ENCODE results near the gene ABLIM2. TPM values are rescaled to one million over a fixed set of nuclear protein-coding genes. Genes with fewer than 3 reads are reported as not detected.

ABLIM2 gene
- total and polyA plus RNA-seq, 10 of the 15 experiments (the other 5 are each of a cell fraction or from before 2014, with no cell fraction given) = 0.03 to 0.15 (median 0.05) TPM; not detected in 7

DNA sequence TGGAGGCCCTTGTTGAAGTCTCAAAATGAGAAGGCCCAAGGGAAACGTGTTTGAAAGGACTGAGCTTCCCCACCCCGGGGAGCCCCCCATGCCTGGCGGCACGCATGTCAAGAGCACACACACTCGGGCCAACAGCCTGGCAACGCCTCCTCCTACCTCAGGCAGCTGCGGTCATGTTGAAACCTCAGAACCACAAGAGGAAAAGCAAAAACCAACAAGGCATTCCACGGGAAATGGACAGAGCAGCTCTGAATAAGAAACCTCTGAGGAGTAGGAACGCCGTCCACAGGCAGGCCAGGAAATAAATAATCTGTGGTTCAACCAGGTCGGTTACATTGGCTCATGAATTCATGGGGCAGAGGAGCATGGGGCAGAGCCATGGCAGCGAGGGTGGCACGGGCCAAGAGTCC is 123.2 kb downstream of the ABLIM2 start:
- ChIA-PET SMC1A (ENCODE audit: uncharacterized antibody, unreplicated experiment) (interaction anchor here (1.2 kb wide), 1 partner anchor 157 kb away, joined by 3 read pairs; no protein-coding TSS in a partner anchor), RAD21 (ENCODE audit: unreplicated experiment) (no interaction called here), CTCF (interaction anchor here (0.6 kb wide), 1 partner anchor 72 kb away, joined by 3 read pairs; no protein-coding TSS in a partner anchor), POLR2A (no interaction called here)
- H4K20me1 ChIP-seq (ENCODE audit: control insufficient read depth, insufficient read depth) = no peaks in the 10 kb centered on the region
- H3K36me3 ChIP-seq (ENCODE audit: control insufficient read depth in 2 of 2, insufficient read depth in 2 of 2, low read length in 1 of 2) = no peaks in the 10 kb centered on the region
- WGBS (ENCODE audit: insufficient coverage, insufficient replicate concordance, low lambda C conversion rate, missing lambda C conversion rate) = under 1% methylated on average over 13 of the region's 13 CpGs
- in situ Hi-C loops (cut with MboI) = no loop called here
- no peak overlapping the region for H2AFZ ChIP-seq (ENCODE audit: control insufficient read depth, low read depth, low read length)
- H3K9me3 ChIP-seq (replicated peaks; ENCODE audit: control insufficient read depth, insufficient read depth, low read length) = no peaks in the 10 kb centered on the region
- BruUV-seq (replicated peaks) = no TSS peak
- H3K27ac ChIP-seq (ENCODE audit: control insufficient read depth, insufficient read depth) = no peak overlapping the region
- H3K4me3 ChIP-seq = no peak overlapping the region
- H3K4me2 ChIP-seq (ENCODE audit: control insufficient read depth, insufficient read depth) = no peak overlapping the region
- ATAC-seq (no peak), DNase-seq (ENCODE audit: low read depth, low spot score) (no peak), FAIRE-seq (no peak)
- intact Hi-C loops (cut with micrococcal nuclease; ENCODE audit: unreplicated experiment) = no loop called here
- no peaks in the 10 kb centered on the region for H3K79me2 ChIP-seq (ENCODE audit: control insufficient read depth, insufficient read depth, low read length)
- peaks cover 4% of the 10 kb centered on the region; the same call in 1 of the 2 replicates for H3K4me1 ChIP-seq (ENCODE audit: control insufficient read depth, insufficient read depth, low read length)
- no peaks in the 10 kb centered on the region; a peak in 2 of 4 replicates for H3K27me3 ChIP-seq (replicated peaks in 1 of 2; ENCODE audit: control insufficient read depth in 2 of 2, insufficient read depth in 2 of 2, low read length in 1 of 2)
- TF ChIP-seq, protein P1, sequence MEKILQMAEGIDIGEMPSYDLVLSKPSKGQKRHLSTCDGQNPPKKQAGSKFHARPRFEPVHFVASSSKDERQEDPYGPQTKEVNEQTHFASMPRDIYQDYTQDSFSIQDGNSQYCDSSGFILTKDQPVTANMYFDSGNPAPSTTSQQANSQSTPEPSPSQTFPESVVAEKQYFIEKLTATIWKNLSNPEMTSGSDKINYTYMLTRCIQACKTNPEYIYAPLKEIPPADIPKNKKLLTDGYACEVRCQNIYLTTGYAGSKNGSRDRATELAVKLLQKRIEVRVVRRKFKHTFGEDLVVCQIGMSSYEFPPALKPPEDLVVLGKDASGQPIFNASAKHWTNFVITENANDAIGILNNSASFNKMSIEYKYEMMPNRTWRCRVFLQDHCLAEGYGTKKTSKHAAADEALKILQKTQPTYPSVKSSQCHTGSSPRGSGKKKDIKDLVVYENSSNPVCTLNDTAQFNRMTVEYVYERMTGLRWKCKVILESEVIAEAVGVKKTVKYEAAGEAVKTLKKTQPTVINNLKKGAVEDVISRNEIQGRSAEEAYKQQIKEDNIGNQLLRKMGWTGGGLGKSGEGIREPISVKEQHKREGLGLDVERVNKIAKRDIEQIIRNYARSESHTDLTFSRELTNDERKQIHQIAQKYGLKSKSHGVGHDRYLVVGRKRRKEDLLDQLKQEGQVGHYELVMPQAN (conservative IDR thresholded peaks at IDR 0.05) = no peak
- TF ChIP-seq SREBF1 (IDR thresholded peaks at IDR 0.05; ENCODE audit: low read length) = no peak
- TF ChIP-seq, protein P2, sequence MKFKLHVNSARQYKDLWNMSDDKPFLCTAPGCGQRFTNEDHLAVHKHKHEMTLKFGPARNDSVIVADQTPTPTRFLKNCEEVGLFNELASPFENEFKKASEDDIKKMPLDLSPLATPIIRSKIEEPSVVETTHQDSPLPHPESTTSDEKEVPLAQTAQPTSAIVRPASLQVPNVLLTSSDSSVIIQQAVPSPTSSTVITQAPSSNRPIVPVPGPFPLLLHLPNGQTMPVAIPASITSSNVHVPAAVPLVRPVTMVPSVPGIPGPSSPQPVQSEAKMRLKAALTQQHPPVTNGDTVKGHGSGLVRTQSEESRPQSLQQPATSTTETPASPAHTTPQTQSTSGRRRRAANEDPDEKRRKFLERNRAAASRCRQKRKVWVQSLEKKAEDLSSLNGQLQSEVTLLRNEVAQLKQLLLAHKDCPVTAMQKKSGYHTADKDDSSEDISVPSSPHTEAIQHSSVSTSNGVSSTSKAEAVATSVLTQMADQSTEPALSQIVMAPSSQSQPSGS (IDR thresholded peaks at IDR 0.05; ENCODE audit: low read length) = no peak
- no peak for TF ChIP-seq RAD21 (IDR thresholded peaks at IDR 0.05; ENCODE audit: insufficient read depth, low read depth, low read length)
- TF ChIP-seq, protein P3, sequence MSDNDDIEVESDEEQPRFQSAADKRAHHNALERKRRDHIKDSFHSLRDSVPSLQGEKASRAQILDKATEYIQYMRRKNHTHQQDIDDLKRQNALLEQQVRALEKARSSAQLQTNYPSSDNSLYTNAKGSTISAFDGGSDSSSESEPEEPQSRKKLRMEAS (IDR thresholded peaks at IDR 0.05; ENCODE audit: low read depth, low read length) = no peak
- TF ChIP-seq ZNF384 (IDR thresholded peaks at IDR 0.05; ENCODE audit: borderline replicate concordance, low read depth, low read length) = no peak
- TF ChIP-seq PAX8 (IDR thresholded peaks at IDR 0.05) = no peak
- TF ChIP-seq MTA3 (IDR thresholded peaks at IDR 0.05; ENCODE audit: borderline replicate concordance, low read length) = no peak
- no peak for TF ChIP-seq IKZF1 (conservative IDR thresholded peaks at IDR 0.05)
- TF ChIP-seq RUNX3 (IDR thresholded peaks at IDR 0.05; ENCODE audit: low read length) = no peak
- no peak for TF ChIP-seq TARDBP (IDR thresholded peaks at IDR 0.05; ENCODE audit: borderline replicate concordance)
- no peak for TF ChIP-seq MEF2A (IDR thresholded peaks at IDR 0.05; ENCODE audit: insufficient read depth, low read depth, low read length)
- TF ChIP-seq CBFB (IDR thresholded peaks at IDR 0.05; ENCODE audit: low read depth) = no peak
- no peak for TF ChIP-seq ZZZ3 (IDR thresholded peaks at IDR 0.05; ENCODE audit: control insufficient read depth, insufficient read length, low read depth)
- TF ChIP-seq EED (IDR thresholded peaks at IDR 0.05; ENCODE audit: low read depth) = no peak
- TF ChIP-seq PAX5 (IDR thresholded peaks at IDR 0.05; ENCODE audit: borderline replicate concordance, low read depth, low read length) = no peak
- no peak for TF ChIP-seq SMAD5 (IDR thresholded peaks at IDR 0.05; ENCODE audit: low read depth)
- no peak for TF ChIP-seq ZNF274 (IDR thresholded peaks at IDR 0.05; ENCODE audit: insufficient read depth, insufficient read length)
- H3K9ac ChIP-seq (ENCODE audit: control insufficient read depth, insufficient read depth, low read length) = no peak overlapping the region
